Effector CD8-positive, alpha-beta T cell (primary cell): Measurements from ENCODE around the gene LIFR.
"Not testable (repeated sequence)": the region's sequence is repeated elsewhere in the genome, so short reads cannot be mapped to it uniquely, and the experiment has no call there.

Experiments used
- DNase-seq: peaks from one replicate; lab custom pipeline; 2025; lab: John Stamatoyannopoulos, UW
- total RNA-seq, 4 experiments: gene quantifications; one replicate each; lab custom pipeline; 2026; lab: John Stamatoyannopoulos, UW

LIFR gene, protein sequence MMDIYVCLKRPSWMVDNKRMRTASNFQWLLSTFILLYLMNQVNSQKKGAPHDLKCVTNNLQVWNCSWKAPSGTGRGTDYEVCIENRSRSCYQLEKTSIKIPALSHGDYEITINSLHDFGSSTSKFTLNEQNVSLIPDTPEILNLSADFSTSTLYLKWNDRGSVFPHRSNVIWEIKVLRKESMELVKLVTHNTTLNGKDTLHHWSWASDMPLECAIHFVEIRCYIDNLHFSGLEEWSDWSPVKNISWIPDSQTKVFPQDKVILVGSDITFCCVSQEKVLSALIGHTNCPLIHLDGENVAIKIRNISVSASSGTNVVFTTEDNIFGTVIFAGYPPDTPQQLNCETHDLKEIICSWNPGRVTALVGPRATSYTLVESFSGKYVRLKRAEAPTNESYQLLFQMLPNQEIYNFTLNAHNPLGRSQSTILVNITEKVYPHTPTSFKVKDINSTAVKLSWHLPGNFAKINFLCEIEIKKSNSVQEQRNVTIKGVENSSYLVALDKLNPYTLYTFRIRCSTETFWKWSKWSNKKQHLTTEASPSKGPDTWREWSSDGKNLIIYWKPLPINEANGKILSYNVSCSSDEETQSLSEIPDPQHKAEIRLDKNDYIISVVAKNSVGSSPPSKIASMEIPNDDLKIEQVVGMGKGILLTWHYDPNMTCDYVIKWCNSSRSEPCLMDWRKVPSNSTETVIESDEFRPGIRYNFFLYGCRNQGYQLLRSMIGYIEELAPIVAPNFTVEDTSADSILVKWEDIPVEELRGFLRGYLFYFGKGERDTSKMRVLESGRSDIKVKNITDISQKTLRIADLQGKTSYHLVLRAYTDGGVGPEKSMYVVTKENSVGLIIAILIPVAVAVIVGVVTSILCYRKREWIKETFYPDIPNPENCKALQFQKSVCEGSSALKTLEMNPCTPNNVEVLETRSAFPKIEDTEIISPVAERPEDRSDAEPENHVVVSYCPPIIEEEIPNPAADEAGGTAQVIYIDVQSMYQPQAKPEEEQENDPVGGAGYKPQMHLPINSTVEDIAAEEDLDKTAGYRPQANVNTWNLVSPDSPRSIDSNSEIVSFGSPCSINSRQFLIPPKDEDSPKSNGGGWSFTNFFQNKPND
- total RNA-seq = 0.10 to 1.6 (median 0.45) reads per million in 4 experiments

DNA sequence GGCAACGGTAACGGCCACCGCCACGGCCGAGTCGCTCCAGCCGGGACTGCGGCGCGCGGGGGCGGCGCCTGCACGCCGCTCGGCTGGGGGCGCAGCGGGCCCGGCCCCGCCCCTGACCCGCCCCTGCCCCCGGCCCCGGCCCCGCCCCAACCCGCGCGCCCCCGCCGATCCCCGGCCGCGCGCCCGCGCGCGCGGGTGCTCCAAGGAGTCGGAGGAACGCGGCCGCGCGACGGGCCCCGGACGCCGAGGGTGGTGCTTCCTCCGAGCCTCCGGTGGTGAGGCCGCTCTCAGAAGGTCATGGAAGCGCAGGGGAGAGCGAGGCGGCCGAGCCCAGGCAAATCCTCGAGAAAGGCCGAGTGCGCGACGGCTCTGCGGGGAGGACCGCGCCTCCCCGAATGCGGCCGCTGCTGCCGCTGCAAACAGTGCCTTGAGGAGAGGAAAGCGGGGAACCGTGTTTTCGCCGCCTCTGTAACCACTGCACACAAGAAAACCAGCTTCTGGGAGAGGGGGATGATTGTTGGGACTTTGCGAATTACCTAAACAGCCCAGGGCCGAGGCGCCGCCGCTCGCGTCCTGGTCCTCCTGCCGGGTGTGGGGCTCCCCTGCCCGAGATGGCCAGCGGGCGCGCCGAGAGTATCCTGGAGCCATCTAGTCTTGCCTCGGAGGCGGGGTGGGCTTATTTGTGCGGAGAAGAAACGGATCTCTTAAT, at the start of gene LIFR:
LIFR (minus strand) TSS at position 48 of the 709 bp plus-strand sequence. CDS start 25,999 bp downstream, outside the sequence.
- no peak for DNase-seq

DNA sequence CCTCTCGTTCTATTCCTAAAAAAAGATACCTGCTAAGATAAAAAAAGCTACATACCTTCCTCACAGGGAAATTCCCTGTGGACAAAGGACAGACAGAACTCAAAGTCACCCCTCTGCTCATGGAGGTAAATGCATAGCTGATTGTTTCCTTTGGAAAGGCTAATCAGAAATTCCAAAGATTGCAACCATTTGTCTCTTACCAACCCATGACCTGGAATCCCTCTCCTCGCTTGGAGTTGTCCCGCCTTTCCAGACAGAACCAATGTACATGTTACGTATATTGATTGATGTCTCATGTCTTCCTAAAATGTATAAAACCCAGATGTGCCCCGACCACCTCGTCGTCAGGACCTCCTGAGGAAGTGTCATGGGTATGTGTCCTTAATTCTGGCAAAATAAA, 49.2 kb upstream of the LIFR start:
- DNase-seq = no peak

DNA sequence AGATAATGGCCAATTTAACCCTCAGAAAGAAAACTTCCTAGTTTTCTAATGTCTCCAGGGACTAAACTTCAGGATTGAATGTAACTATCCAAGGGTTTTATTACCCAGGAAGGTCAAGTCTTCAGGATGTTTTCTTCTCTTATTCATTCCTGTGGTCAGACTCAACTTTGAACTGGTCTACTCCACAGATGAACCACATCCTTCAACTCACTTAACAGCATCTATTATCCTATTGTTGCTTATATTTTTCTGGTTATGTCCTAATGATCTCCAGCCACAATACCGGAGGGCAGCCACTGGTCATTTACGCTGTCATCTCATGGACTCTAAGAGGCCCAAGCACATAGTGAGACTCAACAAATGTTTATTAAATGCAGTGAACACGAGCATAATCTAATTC, 47.2 kb upstream of the LIFR start:
- no peak for DNase-seq

DNA sequence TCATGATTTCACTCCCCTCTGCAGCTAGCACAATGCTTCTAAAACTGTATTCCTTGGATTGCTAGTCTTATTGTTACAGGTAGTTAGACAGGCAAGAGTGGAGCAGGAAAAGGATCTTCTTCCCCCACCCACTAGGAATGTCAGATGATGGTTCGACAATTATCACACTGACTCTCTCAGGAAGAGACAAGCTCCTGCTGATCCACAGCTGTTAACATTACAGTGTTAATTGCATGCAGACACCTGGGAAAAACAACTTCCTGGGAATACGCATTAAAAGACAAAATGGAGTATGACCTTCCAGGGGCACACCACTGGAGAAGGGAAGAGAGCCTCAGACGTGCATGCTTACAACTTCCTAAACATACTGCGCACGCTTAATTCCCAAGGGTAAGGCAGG, 46.2 kb upstream of the LIFR start:
- no peak for DNase-seq

DNA sequence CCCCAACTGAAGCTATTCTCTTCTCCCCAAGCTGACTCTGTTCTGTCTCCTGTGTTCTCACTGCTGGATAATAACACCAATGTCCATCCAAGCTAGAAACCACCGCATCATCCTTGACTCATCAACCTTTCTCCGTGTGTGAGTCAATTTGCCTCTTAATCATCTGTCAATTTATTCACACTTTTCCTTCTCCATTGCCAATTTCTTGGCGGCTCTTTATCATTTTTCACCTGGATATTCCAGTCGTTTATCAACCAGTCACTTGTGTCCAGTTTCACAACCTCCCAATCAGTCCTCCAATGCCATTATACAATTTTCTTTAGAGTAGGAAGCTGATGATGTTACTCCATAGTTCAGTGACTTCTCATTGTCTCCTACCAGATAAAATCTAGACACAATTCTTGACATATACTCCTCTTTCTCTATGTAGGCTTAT, 45.4 kb upstream of the LIFR start:
- DNase-seq = no peak

DNA sequence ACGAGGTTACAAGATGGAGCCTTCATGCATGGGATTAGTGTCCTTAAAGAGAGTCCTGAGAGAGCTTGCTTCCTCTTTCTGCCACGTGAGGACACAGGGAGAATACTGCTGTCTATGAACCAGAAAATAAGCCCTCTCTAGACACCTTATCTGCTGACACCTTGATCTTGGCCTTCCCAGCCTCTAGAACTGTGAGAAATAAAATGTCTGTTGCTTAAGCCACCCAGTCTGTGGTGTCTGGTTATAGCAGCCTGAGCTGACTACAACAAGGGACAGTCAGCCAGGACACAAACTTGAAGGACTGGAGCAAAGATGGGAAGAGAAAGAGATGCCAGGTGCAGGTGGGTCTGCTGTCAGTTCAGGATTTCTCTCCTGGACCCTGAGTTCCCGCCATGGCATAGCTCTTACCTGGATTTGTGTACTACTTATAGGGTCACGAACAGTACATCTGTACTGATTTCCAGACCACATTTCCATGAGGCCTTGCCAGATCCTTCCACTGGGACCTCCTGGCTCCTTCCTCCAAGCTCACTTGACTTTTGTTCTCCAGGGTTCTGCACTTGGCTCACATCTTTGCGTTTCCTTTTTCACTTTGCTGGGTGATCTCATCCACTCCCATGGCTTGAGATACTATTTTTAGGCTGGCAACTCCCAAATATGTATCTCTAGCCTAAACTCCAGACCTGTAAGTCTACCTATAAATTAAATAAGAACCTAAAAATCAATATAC, 44.9 kb upstream of the LIFR start:
- no peak for DNase-seq

DNA sequence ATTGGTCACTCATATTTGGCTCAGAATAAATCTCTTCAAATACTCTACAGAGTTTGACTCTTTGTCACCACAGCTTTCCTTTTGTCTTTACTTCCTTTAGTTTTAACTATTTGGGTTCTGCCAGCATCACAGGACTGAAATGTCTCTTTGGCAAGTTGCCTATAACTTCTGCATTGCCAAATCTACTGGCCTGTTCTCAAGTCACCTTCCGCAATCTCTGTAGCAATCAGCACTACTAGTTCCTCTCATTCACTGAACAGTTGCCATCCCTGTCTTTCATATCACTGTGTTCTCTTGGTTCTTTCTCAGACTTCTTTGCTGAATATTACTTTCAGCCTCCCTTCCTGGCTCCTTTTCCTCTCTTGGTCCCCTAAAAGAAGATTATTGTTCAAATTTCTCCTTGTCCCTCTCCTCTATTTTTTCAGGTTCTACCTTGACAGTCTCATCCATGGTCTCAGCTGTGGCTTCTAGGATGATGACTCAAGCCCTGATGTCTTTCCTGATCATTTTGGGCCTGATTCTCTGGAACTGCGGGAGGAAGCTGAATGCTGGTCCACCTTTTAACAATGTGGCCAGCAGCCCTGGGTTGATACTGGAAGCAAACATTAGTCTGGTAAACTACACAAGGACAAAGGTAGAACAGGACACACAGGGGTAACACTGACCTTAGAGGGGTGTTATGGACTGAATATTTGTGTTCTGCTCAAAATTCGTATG, 44.0 kb upstream of the LIFR start:
- no peak for DNase-seq

DNA sequence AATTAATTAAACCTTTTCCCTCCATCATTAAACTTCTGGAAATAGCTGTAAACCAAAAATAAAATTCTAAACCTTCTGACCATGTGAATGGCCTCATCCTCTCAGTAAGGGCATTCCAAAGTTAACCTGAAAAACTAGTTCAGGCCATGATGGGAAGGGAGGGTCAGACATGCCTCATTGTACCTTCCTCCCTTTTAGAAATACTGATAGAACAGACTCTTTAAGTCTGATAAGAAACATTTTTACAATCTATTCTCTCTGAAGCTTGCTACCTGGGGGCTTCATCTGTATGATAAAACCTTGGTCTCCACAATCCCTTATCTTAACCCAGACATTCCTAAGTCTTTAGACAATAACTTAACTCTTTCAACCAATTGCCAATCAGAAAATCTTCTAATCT, 43.3 kb upstream of the LIFR start:
- not testable (repeated sequence) for DNase-seq

DNA sequence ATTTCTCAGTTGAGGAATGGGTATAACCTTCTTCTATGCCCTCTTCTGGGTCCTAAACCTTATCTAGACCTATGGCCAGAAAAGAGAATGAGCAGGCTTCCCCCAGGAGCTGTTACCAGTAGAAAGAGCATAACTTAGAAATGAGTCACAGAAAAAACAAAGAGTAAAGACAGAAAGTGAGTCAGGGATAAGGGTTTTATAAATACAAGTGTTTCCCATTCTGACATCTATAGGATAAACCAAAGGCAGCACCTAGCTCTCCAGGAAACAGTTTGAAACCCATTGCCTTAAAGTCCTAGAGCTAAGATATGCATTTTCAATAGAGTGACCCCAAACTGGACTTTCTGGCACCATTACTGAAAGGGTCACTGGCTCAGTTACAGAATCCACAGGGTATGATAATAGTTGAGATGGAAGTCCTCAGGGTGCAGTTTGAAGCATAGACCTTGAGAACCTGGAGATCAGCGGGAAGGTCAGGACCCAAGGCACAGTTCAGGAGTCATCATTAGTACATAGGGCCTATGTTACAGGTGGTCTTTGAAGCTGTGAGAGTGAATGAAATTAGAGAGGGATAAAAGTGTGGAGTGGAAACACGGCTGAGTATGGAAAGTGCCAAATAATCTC, 42.7 kb upstream of the LIFR start:
- no peak for DNase-seq

DNA sequence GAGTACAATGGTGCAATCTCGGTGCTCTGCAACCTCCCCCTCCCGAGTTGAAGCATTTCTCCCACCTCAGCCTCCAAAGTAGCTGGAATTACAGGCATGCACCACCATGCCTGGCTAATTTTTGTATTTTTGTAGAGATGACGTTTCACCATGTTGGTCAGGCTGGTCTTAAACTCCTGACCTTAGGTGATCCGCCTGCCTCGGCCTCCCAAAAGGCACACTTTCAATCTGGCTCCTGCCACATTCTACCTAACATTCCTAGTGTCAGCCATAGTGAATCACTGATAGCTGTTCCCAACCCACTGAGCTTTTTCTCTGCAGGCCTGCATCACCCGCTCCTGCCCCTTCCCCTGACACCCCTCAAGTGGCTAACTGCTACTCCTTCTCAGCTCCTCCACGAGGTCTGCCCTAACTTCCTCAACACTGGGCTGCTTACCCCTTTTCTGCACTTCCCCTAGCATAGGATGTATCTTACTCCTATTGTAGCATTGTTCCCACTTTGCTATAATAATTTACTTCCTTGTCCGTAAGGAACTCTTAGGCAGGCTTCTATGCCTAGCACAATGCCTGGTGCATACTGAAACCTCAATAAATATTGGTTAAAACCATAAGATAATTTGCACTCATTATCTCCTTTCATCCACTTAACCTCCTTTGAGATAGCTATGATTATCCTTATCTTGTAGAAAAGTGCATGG, 42.0 kb upstream of the LIFR start:
- no peak for DNase-seq

DNA sequence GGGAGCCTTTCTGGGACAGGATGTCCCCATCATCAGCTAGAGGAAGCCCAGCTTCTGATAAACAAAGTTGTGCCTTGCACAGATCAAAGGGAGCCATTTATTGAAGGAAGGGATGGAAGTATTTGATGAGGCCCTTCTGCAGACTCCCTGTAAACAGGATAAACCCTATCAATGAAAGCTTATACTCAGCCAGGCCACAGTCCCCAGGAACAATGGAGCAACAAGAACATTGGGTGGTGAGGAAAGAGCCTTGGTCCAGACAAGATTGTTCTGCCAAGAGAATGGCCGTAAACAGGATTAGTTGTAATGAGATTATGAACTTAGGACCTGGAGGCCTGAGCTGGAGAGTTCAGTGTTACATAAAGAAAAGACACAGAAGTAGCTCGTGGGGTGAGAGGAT, 40.5 kb upstream of the LIFR start:
- DNase-seq = no peak

DNA sequence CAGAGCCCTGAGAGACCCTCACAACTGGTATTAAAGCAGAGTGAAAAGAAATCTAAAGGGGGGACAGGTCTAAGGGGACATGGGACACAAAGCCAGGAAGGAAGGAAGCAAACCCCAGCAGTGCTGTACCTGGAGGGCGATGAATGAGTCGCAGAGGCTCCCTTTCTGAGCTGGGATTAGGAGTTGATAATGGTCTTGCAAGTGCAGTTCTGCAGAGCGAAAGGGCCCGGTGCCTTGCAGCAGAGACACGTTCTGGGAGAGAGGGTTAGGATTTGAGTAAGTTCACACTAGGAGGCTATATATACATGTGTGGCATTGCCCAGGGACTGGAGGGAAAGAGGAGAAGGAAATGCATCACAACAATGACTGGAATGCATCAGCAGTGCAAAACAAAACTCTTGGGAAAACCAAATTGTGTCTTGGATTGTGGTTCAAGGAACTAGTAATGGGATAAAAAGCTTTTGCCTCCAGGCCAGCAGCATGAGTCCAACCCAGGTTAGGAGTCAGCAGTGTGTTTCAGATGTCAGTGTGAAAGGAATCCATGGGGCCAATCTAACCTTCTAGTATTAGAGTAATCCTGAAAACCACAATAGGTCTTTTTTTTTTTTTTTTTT, 38.8 kb upstream of the LIFR start:
- DNase-seq = no peak

DNA sequence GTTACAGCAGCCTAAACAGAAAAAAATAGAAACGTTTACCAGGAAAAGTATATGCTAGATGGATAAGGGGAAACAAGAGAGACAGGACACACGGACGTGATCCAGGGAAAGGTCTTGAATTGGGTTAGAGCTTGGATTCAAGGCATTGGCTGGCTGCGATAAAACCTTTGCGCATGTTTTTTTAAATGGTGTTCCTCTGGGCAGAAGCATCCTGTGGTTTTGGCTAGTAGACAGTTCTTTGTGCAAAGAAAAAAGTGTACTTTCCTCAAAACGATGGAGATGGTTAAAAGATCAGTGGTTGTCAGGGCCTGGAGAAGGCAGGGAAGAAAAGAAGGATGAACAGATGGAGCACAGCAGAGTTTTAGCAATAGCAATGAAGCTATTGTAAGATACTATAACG, 37.5 kb upstream of the LIFR start:
- no peak for DNase-seq

DNA sequence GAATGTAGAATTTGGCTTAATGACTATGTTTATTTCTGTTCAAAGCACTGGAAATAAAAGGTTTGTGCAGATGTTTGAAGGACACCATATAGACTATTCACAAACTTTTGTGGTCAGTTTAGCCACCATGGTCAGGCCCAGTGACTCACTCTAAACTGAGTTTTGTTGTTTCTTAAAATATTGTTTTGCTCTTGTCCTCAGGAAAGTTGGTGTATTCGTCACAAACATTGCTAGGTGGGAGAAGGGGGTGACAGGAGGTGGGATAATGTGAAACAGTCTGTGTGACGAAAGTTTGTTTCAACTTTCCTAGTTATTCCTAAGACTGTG, 35.0 kb upstream of the LIFR start:
- DNase-seq = no peak

DNA sequence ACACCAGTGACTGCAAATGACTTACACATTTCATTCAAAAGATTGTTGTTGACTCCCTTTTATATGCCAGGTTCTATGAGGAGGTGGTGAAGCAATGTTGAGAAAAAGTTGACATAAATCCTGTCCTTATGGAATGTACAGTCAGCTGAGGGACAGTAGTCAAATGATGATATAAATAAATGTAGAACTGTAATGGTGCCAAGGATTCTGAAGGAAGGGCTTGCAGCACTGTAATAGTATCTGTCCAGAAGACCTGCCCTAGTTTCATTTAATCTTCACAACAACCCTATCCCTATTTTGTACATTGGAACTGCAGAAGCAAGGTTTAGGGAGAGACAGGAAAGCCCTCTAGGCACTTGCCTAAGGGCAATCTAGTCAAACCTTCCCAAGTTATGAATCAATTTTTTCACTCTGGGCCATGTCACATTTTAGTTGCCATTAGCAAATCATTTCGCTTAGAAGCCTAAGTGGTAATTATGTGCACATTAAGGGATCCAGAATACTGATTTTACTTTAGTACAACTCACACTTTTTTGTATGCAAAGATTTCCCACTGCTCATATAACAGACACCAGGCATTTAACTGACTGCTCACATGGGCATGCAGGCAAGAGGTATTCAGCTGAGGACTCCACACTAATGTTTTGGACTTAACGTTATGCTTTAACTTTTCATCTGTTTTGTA, 34.5 kb upstream of the LIFR start:
- DNase-seq = no peak

DNA sequence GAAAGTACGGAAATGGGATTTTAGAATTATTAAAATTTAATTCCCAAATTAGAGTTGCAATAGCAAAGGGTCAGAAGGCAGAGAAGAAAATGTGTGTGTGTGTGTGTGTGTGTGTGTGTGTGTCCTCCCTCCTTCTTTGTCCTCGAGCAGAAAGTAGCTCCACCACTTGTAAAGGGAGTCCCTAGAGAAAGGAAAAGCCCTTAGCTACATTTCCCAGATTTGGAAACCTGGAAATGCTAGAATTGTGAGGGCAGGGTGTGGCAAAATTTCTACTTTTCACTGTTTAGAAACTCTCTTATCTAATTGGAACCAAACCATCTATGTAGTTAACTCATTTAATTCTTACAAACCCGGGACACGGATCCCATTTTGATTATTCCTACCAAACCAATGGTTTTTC, 33.2 kb upstream of the LIFR start:
- DNase-seq = no peak

DNA sequence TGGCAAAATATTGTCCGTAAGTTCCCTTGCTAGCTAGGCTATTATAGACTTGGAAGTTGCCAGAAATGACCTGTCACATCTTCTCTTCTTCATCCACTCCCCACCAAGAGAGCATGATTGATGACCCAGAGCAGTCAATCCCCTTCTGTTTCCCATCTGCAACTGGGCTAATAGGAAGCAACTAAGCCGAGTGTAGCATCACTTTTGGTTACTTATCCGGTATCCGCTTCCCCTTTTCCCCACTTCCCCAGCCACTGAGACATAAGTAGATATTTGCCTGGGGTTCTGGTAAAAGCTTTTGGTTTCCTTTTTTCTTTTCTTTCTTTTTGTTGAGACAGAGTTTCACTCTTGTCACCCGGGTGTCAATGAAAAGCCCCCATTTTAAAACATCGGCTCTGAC, 29.4 kb upstream of the LIFR start:
- no peak for DNase-seq

DNA sequence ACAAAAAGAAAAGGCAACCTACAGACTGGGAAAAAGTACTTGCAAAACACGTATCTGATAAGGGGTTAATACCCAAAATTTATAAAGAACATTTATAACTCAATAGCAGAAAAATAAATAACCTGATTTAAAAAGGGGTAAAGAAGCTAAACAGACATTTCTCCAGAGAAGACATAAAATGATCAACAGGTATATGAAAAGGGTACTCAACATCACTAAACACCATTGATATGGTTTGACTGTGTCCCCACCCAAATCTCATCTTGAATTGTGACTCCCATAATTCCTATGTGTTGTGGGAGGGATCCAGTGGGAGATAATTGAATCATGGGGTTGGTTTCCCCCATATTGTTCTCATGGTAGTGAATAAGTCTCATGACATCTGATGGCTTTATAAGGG, 27.1 kb upstream of the LIFR start:
- DNase-seq = no peak

DNA sequence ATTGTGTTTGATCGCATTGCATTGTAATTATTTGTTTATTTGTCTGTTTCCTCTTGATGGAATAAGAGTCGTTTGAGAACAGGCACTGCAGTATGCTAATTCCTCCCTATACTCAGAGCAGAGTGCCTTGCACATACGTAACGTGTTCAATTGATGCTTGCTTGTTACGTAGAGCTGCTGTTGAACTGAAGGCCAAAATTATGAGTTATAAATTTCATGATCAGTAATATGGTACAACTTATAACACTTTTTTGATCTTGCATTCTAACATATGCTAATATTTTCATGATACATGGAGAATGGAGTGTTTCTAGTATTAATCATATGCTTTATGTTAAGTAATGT, 26.5 kb upstream of the LIFR start:
- DNase-seq = no peak
